ENCODE data around the gene PIF1.
A peak's percentile ranks its signal among the peaks of the same experiment; 100 is the strongest.
"Not testable (repeated sequence)": the region's sequence is repeated elsewhere in the genome, so short reads cannot be mapped to it uniquely, and the experiment has no call there.

PIF1 gene

DNA sequence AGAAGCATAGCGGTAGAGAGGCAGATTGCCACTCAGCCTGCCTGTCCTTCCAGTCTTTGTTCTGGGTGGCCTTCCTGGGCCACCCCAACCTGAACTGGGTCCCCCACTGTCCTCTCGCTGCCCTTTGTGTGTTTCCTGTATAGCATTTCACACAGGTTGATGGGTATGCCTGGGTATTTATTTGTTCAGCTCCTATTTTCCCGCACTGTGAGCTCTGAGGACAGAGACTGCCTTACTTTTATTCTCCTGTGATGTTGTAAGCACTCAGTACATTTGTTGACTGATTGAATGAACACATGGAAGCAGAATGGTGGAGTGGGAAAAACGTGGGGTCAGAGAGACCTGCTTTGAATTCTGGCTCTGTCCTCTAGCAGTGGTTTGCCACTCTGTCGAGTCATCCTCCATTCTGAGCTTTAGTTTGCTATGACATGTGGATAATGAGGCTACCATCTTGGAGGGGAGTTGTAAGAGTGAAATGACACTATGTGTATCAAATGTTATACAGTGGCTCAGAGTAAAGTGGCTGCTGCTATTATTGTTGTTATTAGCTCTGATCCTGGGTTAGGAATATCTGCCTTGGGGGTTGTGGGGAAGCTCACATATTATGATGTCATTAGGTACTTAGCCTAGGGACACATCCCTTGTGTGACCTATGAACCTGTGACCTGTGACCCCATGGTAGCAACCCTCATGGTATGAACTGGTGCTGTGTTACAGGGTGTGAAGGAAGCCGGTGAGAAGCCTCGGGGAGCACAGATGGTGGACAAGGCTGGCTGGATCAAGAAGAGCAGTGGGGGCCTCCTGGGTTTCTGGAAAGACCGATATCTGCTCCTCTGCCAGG is 22.6 kb upstream of the PIF1 start:
- no peak for DNase-seq (ENCODE audit: low read depth in 2 of 2)

GRCh38 chr15:64847448-64847847 is 22.0 kb upstream of the PIF1 start:
- no peak for DNase-seq (ENCODE audit: low read depth in 2 of 2)

- DNase-seq (ENCODE audit: low read depth in 2 of 2): no peak
Measured at GRCh38 chr15:64847016-64847415, 21.6 kb upstream of the PIF1 start.

- no peak for DNase-seq (ENCODE audit: low read depth in 2 of 2)
Measured at GRCh38 chr15:64845831-64846595, 20.6 kb upstream of the PIF1 start.

DNA sequence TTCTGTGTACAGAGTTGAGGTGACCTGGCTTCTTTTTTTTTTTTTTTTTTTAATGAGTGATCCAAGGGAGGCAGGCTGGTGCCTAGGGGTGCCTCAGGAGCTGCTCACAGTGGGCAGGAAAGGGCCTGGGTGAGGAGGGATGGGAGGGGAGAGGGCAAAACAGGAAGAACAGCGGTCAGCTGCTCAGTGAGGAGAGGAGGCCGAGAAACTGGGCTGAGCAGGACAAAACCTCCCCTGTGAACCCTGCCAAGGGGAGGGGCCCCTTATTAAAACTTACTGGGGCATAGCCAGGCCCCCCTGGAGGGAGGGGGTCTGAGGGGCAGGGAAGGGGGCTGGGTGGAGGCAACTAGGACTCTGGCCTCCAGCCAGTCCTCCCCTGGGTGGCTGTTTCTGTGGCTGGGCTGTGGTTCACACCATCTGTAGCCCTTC is 19.8 kb upstream of the PIF1 start:
- DNase-seq (ENCODE audit: low read depth in 2 of 2): no peak

- DNase-seq (ENCODE audit: low read depth in 2 of 2): no peak
Measured at GRCh38 chr15:64844576-64845145, 19.2 kb upstream of the PIF1 start.

GRCh38 chr15:64843991-64844390 is 18.5 kb upstream of the PIF1 start:
- no peak for DNase-seq (ENCODE audit: low read depth in 2 of 2)

DNA sequence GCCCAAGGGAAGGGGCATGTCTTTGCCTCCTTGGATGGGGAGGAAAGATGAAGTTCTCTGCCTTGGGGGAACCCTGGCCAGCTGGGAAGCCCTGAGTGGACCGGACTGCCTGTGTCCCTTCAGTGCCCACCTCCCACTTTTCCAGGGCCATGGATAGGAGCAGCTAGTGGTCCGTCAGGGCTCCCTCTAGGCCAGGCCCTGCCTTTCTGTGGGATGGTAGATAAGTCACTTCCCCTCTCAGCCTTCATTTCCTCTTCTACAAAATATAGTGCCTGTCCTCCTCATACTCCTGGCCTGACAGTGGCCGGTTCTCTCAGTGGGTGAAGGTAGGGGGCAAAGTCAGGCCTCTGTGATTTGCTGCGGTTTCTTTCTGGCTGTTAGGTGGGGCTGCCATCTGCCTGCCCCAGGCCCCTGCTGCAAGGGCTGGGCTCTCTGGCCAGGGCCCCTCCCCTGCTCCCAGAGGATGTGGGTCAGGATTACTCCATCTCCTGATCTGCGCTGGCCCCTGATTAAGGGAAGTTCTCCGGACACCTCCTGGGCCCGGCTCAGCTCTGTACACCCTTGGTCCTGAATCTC is 17.6 kb upstream of the PIF1 start:
- no peak for DNase-seq (ENCODE audit: low read depth in 2 of 2)

- no peak for DNase-seq (ENCODE audit: low read depth in 2 of 2)
Measured at GRCh38 chr15:64842096-64842939, 16.9 kb upstream of the PIF1 start.

GRCh38 chr15:64841344-64842095 is 16.1 kb upstream of the PIF1 start, which contains the start of gene PLEKHO2:
PLEKHO2 (plus strand) TSS chr15:64841915; CDS start chr15:64842017, 102 bp downstream.
- DNase-seq (ENCODE audit: low read depth in 2 of 2): peak; percentile 75 to 85

DNA sequence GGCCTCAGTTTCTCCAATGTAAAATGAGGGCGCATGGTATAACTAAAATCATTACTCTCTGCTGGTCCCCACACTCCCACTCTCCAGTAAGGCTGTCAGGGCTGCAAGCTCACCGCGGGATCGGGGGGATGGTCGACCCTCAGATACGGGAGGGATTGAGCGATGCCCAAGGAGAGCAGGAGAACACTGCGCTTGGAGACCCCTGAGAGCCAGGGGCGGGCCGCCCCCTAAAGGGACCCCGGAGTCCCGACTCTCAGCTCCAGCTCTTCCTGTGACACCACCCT is 15.6 kb upstream of the PIF1 start:
- DNase-seq (ENCODE audit: low read depth in 2 of 2): no peak

- peak in 1 of 2 donors; percentile 33 for DNase-seq (ENCODE audit: low read depth in 2 of 2)
Measured at GRCh38 chr15:64837502-64837901, 12.1 kb upstream of the PIF1 start.

GRCh38 chr15:64836023-64836536 is 10.6 kb upstream of the PIF1 start:
- DNase-seq (ENCODE audit: low read depth in 2 of 2): no peak

DNA sequence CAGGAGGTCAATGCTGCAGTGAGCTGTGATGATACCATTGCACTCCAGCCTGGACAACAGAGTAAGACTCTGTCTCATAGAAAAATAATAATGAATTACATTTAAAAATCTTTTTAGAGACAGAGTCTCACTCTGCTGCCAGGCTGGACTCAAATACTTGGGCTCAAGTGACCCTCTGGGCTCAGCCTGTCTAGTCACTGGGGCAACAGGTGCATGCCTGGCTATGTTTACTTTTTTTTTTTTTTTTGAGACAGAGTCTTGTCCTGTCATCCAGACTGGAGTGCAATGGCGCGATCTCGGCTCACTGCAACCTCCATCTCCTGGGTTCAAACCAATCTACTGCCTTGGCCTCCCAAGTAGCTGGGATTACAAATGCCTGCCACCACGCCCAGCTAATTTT is 8.2 kb upstream of the PIF1 start:
- DNase-seq (ENCODE audit: low read depth in 2 of 2): no peak

- no peak for DNase-seq (ENCODE audit: low read depth in 2 of 2)
Measured at GRCh38 chr15:64828985-64829384, 3.5 kb upstream of the PIF1 start.

DNA sequence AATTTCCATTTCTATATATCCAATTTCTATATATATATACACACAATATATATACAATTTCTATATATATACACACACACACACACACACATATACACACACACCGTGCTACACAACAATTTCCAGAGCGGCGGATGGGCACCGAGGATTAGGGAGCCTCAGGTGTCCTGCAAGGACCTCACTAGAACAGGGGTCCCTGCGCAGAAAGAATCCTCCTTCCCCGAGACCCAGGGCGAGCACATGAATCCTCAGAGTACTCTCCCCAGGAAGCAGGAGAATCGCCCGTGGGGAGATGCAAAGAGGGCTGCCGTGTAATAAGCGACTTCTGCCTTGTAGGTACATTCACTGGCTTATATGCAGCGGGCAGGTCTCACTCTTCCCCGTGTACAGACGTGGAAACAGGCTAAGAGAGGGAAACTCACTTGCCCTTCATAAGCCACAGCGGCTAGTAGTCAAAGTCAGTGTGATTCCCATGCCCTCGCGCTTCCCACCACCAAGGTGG is 467 bp downstream of the PIF1 start:
- DNase-seq (ENCODE audit: low read depth in 2 of 2): no peak

DNA sequence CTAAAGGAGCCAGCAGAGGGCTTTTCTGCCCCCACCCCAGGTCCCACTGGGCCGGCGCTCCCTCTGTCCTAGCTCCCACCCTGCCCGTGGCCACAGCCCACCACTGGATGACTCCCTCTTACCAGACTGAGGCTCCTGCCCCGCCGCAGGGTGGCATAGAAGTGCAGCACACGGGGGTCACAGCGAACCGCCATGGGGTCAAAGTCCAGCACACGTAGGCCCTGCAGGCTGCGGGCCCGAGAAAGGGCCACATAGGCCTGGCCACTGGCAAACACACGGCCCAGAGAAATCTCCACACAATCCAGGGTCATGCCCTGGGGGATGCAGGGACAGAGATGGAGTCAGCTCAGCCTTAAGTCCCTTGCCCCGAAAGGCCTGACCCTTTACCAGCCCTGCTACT is 9.0 kb downstream of the PIF1 start:
- DNase-seq (ENCODE audit: low read depth in 2 of 2): no peak

GRCh38 chr15:64814965-64815364 is 10.5 kb downstream of the PIF1 start:
- DNase-seq (ENCODE audit: low read depth in 2 of 2): not testable (repeated sequence)

DNA sequence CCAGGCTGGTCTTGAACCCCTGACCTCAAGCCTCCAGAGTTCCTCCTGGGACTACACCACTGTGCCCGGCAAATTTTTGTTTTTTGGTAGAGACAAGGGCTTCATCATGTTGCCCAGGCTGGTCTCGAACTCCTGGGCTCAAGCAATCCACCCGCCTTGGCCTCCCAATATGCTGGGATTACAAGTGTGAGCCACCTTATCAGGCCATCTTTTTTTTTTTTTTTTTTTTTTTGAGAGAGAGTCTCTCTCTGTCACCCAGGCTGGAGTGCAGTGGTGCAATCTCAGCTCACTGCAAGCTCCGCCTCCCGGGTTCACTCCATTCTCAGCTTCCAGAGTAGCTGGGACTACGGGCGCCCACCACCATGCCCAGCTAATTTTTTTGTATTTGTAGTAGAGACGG is 11.2 kb downstream of the PIF1 start:
- DNase-seq (ENCODE audit: low read depth in 2 of 2): not testable (repeated sequence)

DNA sequence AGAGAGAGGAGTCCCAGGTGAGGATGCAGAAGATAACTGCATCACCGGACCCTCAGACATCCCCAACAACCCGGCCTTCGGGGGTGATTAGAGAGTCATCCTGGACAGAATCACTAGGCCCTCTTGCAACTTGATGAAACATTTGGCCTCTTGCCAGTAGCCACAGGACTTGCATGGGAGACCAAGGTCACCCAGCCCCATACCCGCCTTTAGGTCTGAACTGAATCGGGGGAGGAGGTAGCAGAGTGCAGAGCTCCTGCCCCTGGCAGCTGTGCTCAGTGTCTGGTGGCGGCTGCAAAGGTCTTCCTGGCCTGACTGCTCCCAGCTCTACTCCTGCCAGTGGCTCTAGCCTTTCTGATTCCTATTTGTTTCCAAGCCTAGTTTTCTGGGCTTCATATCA is 12.4 kb downstream of the PIF1 start:
- no peak for DNase-seq (ENCODE audit: low read depth in 2 of 2)
